Left renal pelvis (tissue), 4 donors: Measurements from ENCODE around the gene RTN4IP1. TPM values are rescaled to one million over a fixed set of nuclear protein-coding genes. Genes with fewer than 3 reads are reported as not detected.

Experiments
- DNase-seq, 4 donors: peaks; one replicate each; pipeline ENCODE4 v3.0.0-alpha.2; 2013; ENCODE audit warnings: low read depth in 4 of 4, low spot score in 3 of 4
- polyA plus RNA-seq, 4 donors: library from polyadenylated mRNA; unstranded; fragments of 120-200 nt; gene quantifications; one replicate each; pipeline ENCODE4 v1.2.1, GENCODE V29; 2013; ENCODE audit not compliant: insufficient read length in 4 of 4

The RTN4IP1 gene
- polyA plus RNA-seq, 4 donors: 4.9 to 10.4 (median 10.1) TPM

GRCh38 chr6:106525882-106526275, 103.4 kb downstream of the RTN4IP1 start:
- DNase-seq: no peak

- DNase-seq: no peak
Observed at GRCh38 chr6:106525107-106525881, 104.0 kb downstream of the RTN4IP1 start.

- DNase-seq: no peak
Observed at GRCh38 chr6:106522562-106523250, 106.6 kb downstream of the RTN4IP1 start.

Other genes with a start within 250 kb of the RTN4IP1 start
- gene QRSL1, start 80 bp upstream of the RTN4IP1 start, polyA plus RNA-seq: 10 to 100 TPM; 12.6 to 23.1 (median 19.1) TPM